ENCODE measurements around the gene CHMP1A. TPM values are rescaled to one million over a fixed set of nuclear protein-coding genes. Genes with fewer than 3 reads are reported as not detected.

The CHMP1A gene
- polyA plus RNA-seq, 1 donor (not counting 4 experiments of a cell fraction or from before 2014, with no cell fraction given) = 64.1 TPM

DNA sequence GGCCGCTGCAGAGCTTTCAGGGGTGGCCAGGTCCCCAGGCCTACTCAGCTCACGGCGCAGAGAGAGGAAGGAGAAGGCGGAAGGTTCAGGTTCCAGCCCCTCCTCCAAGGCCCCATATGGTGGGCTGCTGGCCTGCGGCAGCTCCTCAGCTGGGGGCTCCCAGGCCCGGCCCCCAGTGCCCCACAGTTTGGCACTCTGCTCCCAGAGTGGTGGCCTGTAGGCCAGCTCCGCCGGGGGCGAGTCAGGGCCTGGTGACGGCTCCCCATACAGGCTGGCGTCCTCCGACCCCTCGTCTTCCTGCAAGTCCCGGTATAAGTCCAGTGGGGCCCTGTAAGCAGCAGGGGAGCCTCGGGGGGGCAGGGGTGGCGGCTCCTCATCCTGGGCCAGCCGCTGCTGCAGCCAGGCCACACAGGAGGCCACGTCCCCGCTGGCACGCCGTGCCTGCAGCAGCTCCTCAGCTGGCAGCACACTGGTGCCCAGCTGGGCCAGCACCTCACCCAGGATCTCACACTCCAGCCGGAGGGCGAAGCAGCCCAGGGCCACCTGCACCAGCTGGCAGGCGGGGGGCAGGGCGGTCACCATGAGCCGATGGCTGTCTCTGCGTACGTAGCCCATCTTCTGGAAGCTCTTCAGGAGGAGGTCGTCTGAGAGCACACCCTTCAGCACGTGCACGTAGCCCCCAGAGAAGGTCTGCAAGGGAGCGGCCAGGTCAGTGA lies 40.3 kb upstream of the CHMP1A start:
- DNase-seq (ENCODE audit: low read depth, low spot score) (no peak), FAIRE-seq (no peak)
- H3K9ac ChIP-seq (ENCODE audit: control insufficient read depth, extremely low read depth, insufficient read depth, low read length) = no peak overlapping the region
- no peaks in the 10 kb centered on the region for H4K20me1 ChIP-seq (ENCODE audit: control insufficient read depth, extremely low read depth, insufficient read depth, low read length)
- H3K4me1 ChIP-seq (ENCODE audit: control insufficient read depth, extremely low read depth, insufficient read depth, low read length) = peaks cover 12% of the 10 kb centered on the region
- dilution Hi-C loops (cut with MboI; ENCODE audit: extremely low pct_ligation_motif_present, low sequenced_read_pairs) = no loop called here
- no peaks in the 10 kb centered on the region for H3K79me2 ChIP-seq (ENCODE audit: control insufficient read depth, insufficient read depth, low read length)
- H3K4me3 ChIP-seq (ENCODE audit: control insufficient read depth in 2 of 3, extremely low read depth in 1 of 3, insufficient read depth in 2 of 3, low read depth in 1 of 3, low read length in 3 of 3) = no peak overlapping the region
- TF ChIP-seq, protein P1, sequence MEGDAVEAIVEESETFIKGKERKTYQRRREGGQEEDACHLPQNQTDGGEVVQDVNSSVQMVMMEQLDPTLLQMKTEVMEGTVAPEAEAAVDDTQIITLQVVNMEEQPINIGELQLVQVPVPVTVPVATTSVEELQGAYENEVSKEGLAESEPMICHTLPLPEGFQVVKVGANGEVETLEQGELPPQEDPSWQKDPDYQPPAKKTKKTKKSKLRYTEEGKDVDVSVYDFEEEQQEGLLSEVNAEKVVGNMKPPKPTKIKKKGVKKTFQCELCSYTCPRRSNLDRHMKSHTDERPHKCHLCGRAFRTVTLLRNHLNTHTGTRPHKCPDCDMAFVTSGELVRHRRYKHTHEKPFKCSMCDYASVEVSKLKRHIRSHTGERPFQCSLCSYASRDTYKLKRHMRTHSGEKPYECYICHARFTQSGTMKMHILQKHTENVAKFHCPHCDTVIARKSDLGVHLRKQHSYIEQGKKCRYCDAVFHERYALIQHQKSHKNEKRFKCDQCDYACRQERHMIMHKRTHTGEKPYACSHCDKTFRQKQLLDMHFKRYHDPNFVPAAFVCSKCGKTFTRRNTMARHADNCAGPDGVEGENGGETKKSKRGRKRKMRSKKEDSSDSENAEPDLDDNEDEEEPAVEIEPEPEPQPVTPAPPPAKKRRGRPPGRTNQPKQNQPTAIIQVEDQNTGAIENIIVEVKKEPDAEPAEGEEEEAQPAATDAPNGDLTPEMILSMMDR (optimal IDR thresholded peaks at IDR 0.05 in 1 of 3, IDR thresholded peaks at IDR 0.05 in 1 of 3, conservative IDR thresholded peaks at IDR 0.05 in 1 of 3; ENCODE audit: extremely low read depth in 1 of 3, insufficient read depth in 2 of 3, low read length in 3 of 3) = no peak
- no peak for TF ChIP-seq EZH2 (IDR thresholded peaks at IDR 0.05; ENCODE audit: low read length)
- no peaks in the 10 kb centered on the region for H3K9me1 ChIP-seq (ENCODE audit: control insufficient read depth, extremely low read depth, insufficient read depth, low read length)
- H3K9me3 ChIP-seq (ENCODE audit: control insufficient read depth, low read depth, low read length) = no peaks in the 10 kb centered on the region
- peaks cover 20% of the 10 kb centered on the region in 2 experiments for H3K36me3 ChIP-seq (ENCODE audit: control insufficient read depth in 2 of 2, extremely low read depth in 1 of 2, insufficient read depth in 2 of 2, low read length in 2 of 2)
- no peak overlapping the region for H2AFZ ChIP-seq (ENCODE audit: control insufficient read depth, low read length)
- no peak overlapping the region for H3K4me2 ChIP-seq (ENCODE audit: control insufficient read depth, extremely low read depth, insufficient read depth, low read depth, low read length)
- no peaks in the 10 kb centered on the region for H3K27me3 ChIP-seq (ENCODE audit: control insufficient read depth, extremely low read depth, insufficient read depth, low read length)
- H3K27ac ChIP-seq (ENCODE audit: control insufficient read depth, insufficient read depth, low read length) = no peak overlapping the region

DNA sequence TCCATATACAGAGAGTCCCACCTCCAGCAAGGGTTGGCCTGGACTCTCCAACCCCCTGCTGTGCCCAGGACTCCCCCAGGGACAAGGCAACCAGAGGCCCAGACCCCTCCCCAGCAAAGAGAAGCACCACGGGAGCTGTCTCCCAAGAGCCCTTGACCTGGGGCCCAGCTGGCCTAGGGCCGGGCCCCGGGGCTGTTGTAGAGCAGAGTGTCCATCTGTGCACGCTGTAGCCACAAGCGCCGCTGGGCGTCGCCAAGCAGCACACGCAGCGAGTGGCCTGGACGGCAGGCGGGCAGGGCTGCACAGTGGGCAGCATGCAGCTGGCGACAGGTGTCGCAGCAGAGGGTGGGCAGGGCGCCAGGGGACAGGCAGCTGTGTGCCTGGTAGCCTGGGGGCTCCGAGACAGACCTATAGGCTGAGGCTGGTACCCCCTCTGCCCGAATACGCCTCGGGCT lies 39.7 kb upstream of the CHMP1A start:
- FAIRE-seq (no peak), DNase-seq (ENCODE audit: low read depth, low spot score) (no peak)
- TF ChIP-seq, protein P1 (optimal IDR thresholded peaks at IDR 0.05 in 1 of 3, IDR thresholded peaks at IDR 0.05 in 1 of 3, conservative IDR thresholded peaks at IDR 0.05 in 1 of 3; ENCODE audit: extremely low read depth in 1 of 3, insufficient read depth in 2 of 3, low read length in 3 of 3) = no peak
- TF ChIP-seq EZH2 (IDR thresholded peaks at IDR 0.05; ENCODE audit: low read length) = no peak
- no peaks in the 10 kb centered on the region for H3K27me3 ChIP-seq (ENCODE audit: control insufficient read depth, extremely low read depth, insufficient read depth, low read length)
- H2AFZ ChIP-seq (ENCODE audit: control insufficient read depth, low read length) = no peak overlapping the region
- H3K4me3 ChIP-seq (ENCODE audit: control insufficient read depth in 2 of 3, extremely low read depth in 1 of 3, insufficient read depth in 2 of 3, low read depth in 1 of 3, low read length in 3 of 3) = no peak overlapping the region
- dilution Hi-C loops (cut with MboI; ENCODE audit: extremely low pct_ligation_motif_present, low sequenced_read_pairs) = no loop called here
- no peaks in the 10 kb centered on the region for H3K9me3 ChIP-seq (ENCODE audit: control insufficient read depth, low read depth, low read length)
- H3K4me1 ChIP-seq (ENCODE audit: control insufficient read depth, extremely low read depth, insufficient read depth, low read length) = peaks cover 10% of the 10 kb centered on the region
- H3K79me2 ChIP-seq (ENCODE audit: control insufficient read depth, insufficient read depth, low read length) = no peaks in the 10 kb centered on the region
- H3K9me1 ChIP-seq (ENCODE audit: control insufficient read depth, extremely low read depth, insufficient read depth, low read length) = no peaks in the 10 kb centered on the region
- no peak overlapping the region for H3K27ac ChIP-seq (ENCODE audit: control insufficient read depth, insufficient read depth, low read length)
- peaks cover 22 to 23% of the 10 kb centered on the region in 2 experiments for H3K36me3 ChIP-seq (ENCODE audit: control insufficient read depth in 2 of 2, extremely low read depth in 1 of 2, insufficient read depth in 2 of 2, low read length in 2 of 2)
- no peaks in the 10 kb centered on the region for H4K20me1 ChIP-seq (ENCODE audit: control insufficient read depth, extremely low read depth, insufficient read depth, low read length)
- no peak overlapping the region for H3K9ac ChIP-seq (ENCODE audit: control insufficient read depth, extremely low read depth, insufficient read depth, low read length)
- no peak overlapping the region for H3K4me2 ChIP-seq (ENCODE audit: control insufficient read depth, extremely low read depth, insufficient read depth, low read depth, low read length)
